K562 (cell line): Measurements from ENCODE around the gene P3H1. TPM values are rescaled to one million over a fixed set of nuclear protein-coding genes. Genes with fewer than 3 reads are reported as not detected.

Source experiments
- BACH1 ChIP-seq: fragments of 200-800 bp; sonication (Bioruptor generic); IDR thresholded peaks from 2 replicates; pipeline ENCODE4 v1.6.1; 2016; ENCODE audit warnings: missing genetic modification characterization, missing compliant biosample characterization
- BRCA1 ChIP-seq, 2 experiments: fragments of 450-650 bp in 1 of 2; sonication (generic) in 1 of 2; formaldehyde crosslinking in 1 of 2; IDR thresholded peaks; 2 replicates each; pipeline versions ENCODE4 v1.5.0 to v1.6.1; 2017 to 2020; ENCODE audit warnings: mild to moderate bottlenecking in 1 of 2, missing genetic modification reagents in 1 of 2
- GABPB2 ChIP-seq: fragments of 250-450 bp; sonication (Bioruptor Pico); conservative IDR thresholded peaks from 2 replicates; pipeline ENCODE4 v1.5.1; 2021; ENCODE audit warnings: mild to moderate bottlenecking
- NFXL1 ChIP-seq: fragments of 450-650 bp; formaldehyde crosslinking; IDR thresholded peaks from 2 replicates; pipeline ENCODE4 v1.4.0; 2021; ENCODE audit warnings: mild to moderate bottlenecking
- ZBTB49 ChIP-seq: sonication (generic); formaldehyde crosslinking; IDR thresholded peaks from 2 replicates; pipeline ENCODE4 v1.8.0; 2022; ENCODE audit warnings: missing genetic modification reagents, mild to moderate bottlenecking, borderline replicate concordance
- ZNF408 ChIP-seq: fragments of 250-450 bp; sonication (Bioruptor Pico); IDR thresholded peaks from 2 replicates; pipeline ENCODE4 v1.4.0; 2020; ENCODE audit warnings: low read depth, mild to moderate bottlenecking, moderate library complexity
- ZNF512 ChIP-seq: IDR thresholded peaks from 2 replicates; pipeline ENCODE4 v1.6.1; 2016; ENCODE audit warnings: missing genetic modification characterization, missing compliant biosample characterization
- polyA plus RNA-seq, 8 experiments: library from polyadenylated mRNA; depleted of rRNA in 4 of 8; stranded (reverse) in 5 of 8; unstranded in 3 of 8; fragments of >200 nt; fragmentation: Nextera tagmentation in 2 of 8; fragmentation: Illumina TruSeq in 1 of 8; extraction: Ambion mirVana in 2 of 8; extraction: Trizol in 1 of 8; gene quantifications; 2 replicates each; pipeline versions ENCODE4 v1.2.1 to v1.2.3, GENCODE V29; 2011 to 2014; ENCODE audit warnings: inconsistent platforms in 1 of 8, missing spikeins in 1 of 8
- total RNA-seq, 7 experiments: library from RNA; depleted of rRNA in 6 of 7; stranded (reverse); fragments of >200 nt in 6 of 7; fragmentation: Illumina TruSeq in 2 of 7; extraction: Trizol in 2 of 7; gene quantifications; 2 replicates each; pipeline versions ENCODE4 v1.2.1 to v1.2.3, GENCODE V29; 2011 to 2021; ENCODE audit warnings: low replicate concordance in 1 of 7

P3H1 gene
- total and polyA plus RNA-seq, 9 of the 15 experiments (the other 6 are each of a cell fraction or from before 2014, with no cell fraction given) = 1.7 to 81.7 (median 45.7) TPM

GRCh38 chr1:42744148-42744413 lies 22.7 kb downstream of the P3H1 start (continued):
- TF ChIP-seq ZNF512 = no peak
- TF ChIP-seq NFXL1 (CRISPR knock-in tag) = no peak
- no peak for TF ChIP-seq ZNF408
- no peak for TF ChIP-seq GABPB2 (CRISPR knock-in tag)
- no peak for TF ChIP-seq BRCA1 (IDR thresholded peaks at IDR 0.05)
- no peak for TF ChIP-seq BRCA1 (CRISPR knock-in tag; IDR thresholded peaks at IDR 0.05)
- no peak for TF ChIP-seq ZBTB49 (CRISPR knock-in tag)
- no peak for TF ChIP-seq BACH1 (tag)
- TF ChIP-seq, all 486 proteins: peak for 0
